HG03135 (cell line): ENCODE data around the gene KIF4A.
A peak's percentile ranks its signal among the peaks of the same experiment; 100 is the strongest.
"Not testable (repeated sequence)": the region's sequence is repeated elsewhere in the genome, so short reads cannot be mapped to it uniquely, and the experiment has no call there.

Source experiments
- ATAC-seq: cut with Tn5 transposase; IDR thresholded peaks from one replicate; pipeline ENCODE4 v1.9.1; 2021; ENCODE audit warnings: mild to moderate bottlenecking, moderate library complexity; ENCODE audit not compliant: unreplicated experiment

KIF4A gene

GRCh38 chrX:70289793-70290770 lies at the start of gene KIF4A, which contains the start of gene PDZD11:
TSS of gene KIF4A (plus strand) at chrX:70290104. CDS start at chrX:70290459, 355 bp downstream.
TSS of gene PDZD11 (minus strand) at chrX:70289927. CDS start at chrX:70289341, 586 bp downstream.
- ATAC-seq, result peak; percentile 94

GRCh38 chrX:70240751-70241150 lies 49.2 kb upstream of the KIF4A start:
- no peak for ATAC-seq

- ATAC-seq, result no peak
Measured at GRCh38 chrX:70241501-70241900, 48.4 kb upstream of the KIF4A start.

GRCh38 chrX:70243601-70244000 lies 46.3 kb upstream of the KIF4A start:
- not testable (repeated sequence) for ATAC-seq

GRCh38 chrX:70244881-70245280 lies 45.0 kb upstream of the KIF4A start:
- ATAC-seq, result no peak

- ATAC-seq, result no peak
Measured at GRCh38 chrX:70247252-70247651, 42.7 kb upstream of the KIF4A start.

- ATAC-seq, result no peak
Measured at GRCh38 chrX:70252491-70252890, 37.4 kb upstream of the KIF4A start.

GRCh38 chrX:70253377-70254062 lies 36.4 kb upstream of the KIF4A start:
- ATAC-seq, result no peak

GRCh38 chrX:70254063-70254400 lies 35.9 kb upstream of the KIF4A start:
- ATAC-seq, result no peak

GRCh38 chrX:70254909-70255308 lies 35.0 kb upstream of the KIF4A start:
- no peak for ATAC-seq

- no peak for ATAC-seq
Measured at GRCh38 chrX:70255452-70255851, 34.5 kb upstream of the KIF4A start.

- ATAC-seq, result no peak
Measured at GRCh38 chrX:70257423-70258288, 32.2 kb upstream of the KIF4A start.

- ATAC-seq, result no peak
Measured at GRCh38 chrX:70260104-70260503, 29.8 kb upstream of the KIF4A start, which contains the start of gene P2RY4. TSS of gene P2RY4 (minus strand) at chrX:70260204. CDS start at chrX:70259624, 580 bp downstream.

- ATAC-seq, result no peak
Measured at GRCh38 chrX:70262952-70263567, 26.8 kb upstream of the KIF4A start.

GRCh38 chrX:70264784-70265183 lies 25.1 kb upstream of the KIF4A start:
- no peak for ATAC-seq

- no peak for ATAC-seq
Measured at GRCh38 chrX:70268034-70268433, 21.9 kb upstream of the KIF4A start, which contains the start of gene ARR3. TSS of gene ARR3 (plus strand) at chrX:70268334. CDS start at chrX:70269386, 1,052 bp downstream.

- ATAC-seq, result not testable (repeated sequence)
Measured at GRCh38 chrX:70274029-70274428, 15.9 kb upstream of the KIF4A start.

GRCh38 chrX:70279081-70279480 lies 10.8 kb upstream of the KIF4A start:
- no peak for ATAC-seq

GRCh38 chrX:70280573-70280972 lies 9.3 kb upstream of the KIF4A start:
- no peak for ATAC-seq

- no peak for ATAC-seq
Measured at GRCh38 chrX:70281951-70282350, 8.0 kb upstream of the KIF4A start, which contains the start of gene RAB41. TSS of gene RAB41 (plus strand) at chrX:70282172. CDS start at chrX:70282218, 46 bp downstream.
